HEK293T (cell line): Measurements from ENCODE around the gene SFT2D3.

Experiments
- BHLHE40 ChIP-seq: fragments of 450-650 bp; IDR thresholded peaks from 2 replicates; pipeline ENCODE4 v1.6.1; 2016; ENCODE audit warnings: mild to moderate bottlenecking, moderate library complexity, borderline replicate concordance
- FOXA1 ChIP-seq: fragments of 450-650 bp; IDR thresholded peaks from 2 replicates; pipeline ENCODE4 v1.6.1; 2016; ENCODE audit warnings: mild to moderate bottlenecking
- FOXK2 ChIP-seq: fragments of 450-650 bp; IDR thresholded peaks from 2 replicates; pipeline ENCODE4 v1.6.1; 2016; ENCODE audit warnings: mild to moderate bottlenecking
- FOXM1 ChIP-seq: fragments of 450-650 bp; IDR thresholded peaks from 2 replicates; pipeline ENCODE4 v1.6.1; 2017; ENCODE audit warnings: mild to moderate bottlenecking, borderline replicate concordance
- HDGF ChIP-seq: fragments of 450-650 bp; IDR thresholded peaks from 2 replicates; pipeline ENCODE4 v1.6.1; 2017; ENCODE audit warnings: antibody characterized with exemption, borderline replicate concordance
- LEF1 ChIP-seq: fragments of 450-650 bp; IDR thresholded peaks from 2 replicates; pipeline ENCODE4 v1.6.1; 2017; ENCODE audit warnings: mild to moderate bottlenecking, borderline replicate concordance
- NFRKB ChIP-seq: fragments of 450-650 bp; IDR thresholded peaks from 2 replicates; pipeline ENCODE4 v1.6.1; 2016; ENCODE audit warnings: mild to moderate bottlenecking, moderate library complexity
- SP1 ChIP-seq: fragments of 450-650 bp; IDR thresholded peaks from 2 replicates; pipeline ENCODE4 v1.6.1; 2017
- SUZ12 ChIP-seq: fragments of 450-650 bp; IDR thresholded peaks from 2 replicates; pipeline ENCODE4 v1.6.1; 2016; ENCODE audit warnings: mild to moderate bottlenecking
- TARDBP ChIP-seq: fragments of 450-650 bp; IDR thresholded peaks from 2 replicates; pipeline ENCODE4 v1.6.1; 2016
- ZNF384 ChIP-seq: fragments of 450-650 bp; IDR thresholded peaks from 2 replicates; pipeline ENCODE4 v1.6.1; 2016
- TF ChIP-seq, protein P1 (sequence below): fragments of 450-650 bp; IDR thresholded peaks from 2 replicates; pipeline ENCODE4 v1.6.1; 2016

DNA sequence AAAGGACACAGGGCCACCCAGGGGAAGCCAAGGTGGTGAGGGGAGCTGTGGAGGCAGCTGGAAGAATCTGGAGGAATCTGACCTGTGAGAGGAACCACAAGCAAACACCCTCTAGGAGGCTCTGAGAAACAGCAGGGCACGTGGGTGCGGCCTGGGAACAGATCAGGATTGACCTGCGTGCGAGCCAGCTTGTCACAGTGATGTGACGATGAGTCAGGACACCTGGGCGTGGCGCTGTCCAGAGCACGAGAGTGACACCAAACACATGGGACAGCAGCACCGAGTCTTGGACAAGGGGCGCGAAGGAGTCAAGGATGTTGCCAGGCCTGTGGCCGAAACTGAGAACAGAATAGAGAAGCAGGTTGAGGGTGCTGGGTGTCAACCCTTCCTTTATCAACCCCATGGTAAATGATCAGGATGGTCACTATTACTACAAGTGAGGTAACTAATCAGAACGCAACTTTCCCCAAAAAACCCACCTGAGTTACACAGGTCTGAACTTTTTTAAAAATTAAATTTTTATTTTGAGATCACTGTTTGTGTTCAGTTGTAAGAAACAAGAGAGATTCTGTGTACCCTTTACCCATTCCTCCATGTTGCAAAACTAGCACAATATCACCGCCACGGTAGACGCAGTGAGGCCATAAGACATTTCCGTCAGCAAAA is 637 bp upstream of the SFT2D3 start:
- no peak for TF ChIP-seq FOXK2
- no peak for TF ChIP-seq SP1
- TF ChIP-seq, protein P1, sequence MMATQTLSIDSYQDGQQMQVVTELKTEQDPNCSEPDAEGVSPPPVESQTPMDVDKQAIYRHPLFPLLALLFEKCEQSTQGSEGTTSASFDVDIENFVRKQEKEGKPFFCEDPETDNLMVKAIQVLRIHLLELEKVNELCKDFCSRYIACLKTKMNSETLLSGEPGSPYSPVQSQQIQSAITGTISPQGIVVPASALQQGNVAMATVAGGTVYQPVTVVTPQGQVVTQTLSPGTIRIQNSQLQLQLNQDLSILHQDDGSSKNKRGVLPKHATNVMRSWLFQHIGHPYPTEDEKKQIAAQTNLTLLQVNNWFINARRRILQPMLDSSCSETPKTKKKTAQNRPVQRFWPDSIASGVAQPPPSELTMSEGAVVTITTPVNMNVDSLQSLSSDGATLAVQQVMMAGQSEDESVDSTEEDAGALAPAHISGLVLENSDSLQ = no peak
- no peak for TF ChIP-seq BHLHE40
- no peak for TF ChIP-seq FOXM1
- TF ChIP-seq TARDBP = no peak
- TF ChIP-seq LEF1 = no peak
- no peak for TF ChIP-seq FOXA1
- TF ChIP-seq NFRKB = no peak
- TF ChIP-seq HDGF = no peak
- TF ChIP-seq ZNF384 = no peak
- no peak for TF ChIP-seq SUZ12
